ENCODE results near the gene QRFPR. TPM values are rescaled to one million over a fixed set of nuclear protein-coding genes. Genes with fewer than 3 reads are reported as not detected.

Gene QRFPR
- total RNA-seq, 1 donor from 2014 or later = 1.4 TPM

DNA sequence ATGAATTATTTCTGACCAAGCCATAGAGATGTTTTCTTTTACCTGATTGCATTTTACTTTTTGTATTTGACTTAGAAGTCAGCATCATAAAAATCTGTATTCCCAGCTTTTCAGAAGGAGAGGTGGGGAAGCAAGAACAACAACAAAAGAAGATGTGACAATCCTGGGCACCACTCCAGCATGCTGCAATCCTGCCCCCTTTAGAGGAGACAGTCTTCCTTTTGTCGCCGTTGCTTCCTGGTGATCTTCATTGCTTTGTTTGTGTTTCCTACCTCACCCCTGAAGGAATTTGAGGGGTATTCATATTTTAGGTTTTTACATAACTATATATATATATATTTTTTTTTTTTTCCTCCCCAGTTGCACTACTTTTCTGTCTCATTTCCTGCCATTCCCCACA, 3.7 kb downstream of the QRFPR start:
- Mint-ChIP-seq H3K4me1 (ENCODE audit: unreplicated experiment) (peaks cover 8% of the 10 kb centered on the region), H3K36me3 (no peaks in the 10 kb centered on the region), H3K27ac (no peak overlapping the region), H3K27me3 (peaks cover 68% of the 10 kb centered on the region), H3K4me3 (no peak overlapping the region), H3K9me3 (no peaks in the 10 kb centered on the region)
- no peak for TF ChIP-seq CTCF (conservative IDR thresholded peaks at IDR 0.05)
- DNase-seq (ENCODE audit: extremely low spot score, unreplicated experiment) = no peak

GRCh38 chr4:121376556-121376955, 4.3 kb downstream of the QRFPR start:
- Mint-ChIP-seq H3K4me3 (no peak overlapping the region), H3K27me3 (peaks cover 67% of the 10 kb centered on the region), H3K4me1 (ENCODE audit: unreplicated experiment) (peaks cover 8% of the 10 kb centered on the region), H3K9me3 (no peaks in the 10 kb centered on the region), H3K27ac (no peak overlapping the region), H3K36me3 (no peaks in the 10 kb centered on the region)
- DNase-seq (ENCODE audit: extremely low spot score, unreplicated experiment) = no peak
- TF ChIP-seq CTCF (conservative IDR thresholded peaks at IDR 0.05) = no peak

GRCh38 chr4:121376097-121376496, 4.7 kb downstream of the QRFPR start:
- TF ChIP-seq CTCF (conservative IDR thresholded peaks at IDR 0.05) = no peak
- H3K27ac Mint-ChIP-seq = no peak overlapping the region

GRCh38 chr4:121375262-121375661, 5.6 kb downstream of the QRFPR start:
- no peak for TF ChIP-seq CTCF (conservative IDR thresholded peaks at IDR 0.05)
- peaks cover 7% of the 10 kb centered on the region for H3K4me1 Mint-ChIP-seq (ENCODE audit: unreplicated experiment)
- H3K27me3 Mint-ChIP-seq = peaks cover 56% of the 10 kb centered on the region
- H3K4me3 Mint-ChIP-seq = no peak overlapping the region
- no peaks in the 10 kb centered on the region for H3K36me3 Mint-ChIP-seq
- H3K9me3 Mint-ChIP-seq = no peaks in the 10 kb centered on the region
- H3K27ac Mint-ChIP-seq = no peak overlapping the region
- no peak for DNase-seq (ENCODE audit: extremely low spot score, unreplicated experiment)

More at GRCh38 chr4:121376097-121376496, 4.7 kb downstream of the QRFPR start:
- Mint-ChIP-seq H3K36me3 (no peaks in the 10 kb centered on the region), H3K27me3 (peaks cover 63% of the 10 kb centered on the region), H3K4me1 (ENCODE audit: unreplicated experiment) (peaks cover 8% of the 10 kb centered on the region), H3K9me3 (no peaks in the 10 kb centered on the region), H3K4me3 (no peak overlapping the region)
- no peak for DNase-seq (ENCODE audit: extremely low spot score, unreplicated experiment)

- no peak for DNase-seq (ENCODE audit: extremely low spot score, unreplicated experiment)
- TF ChIP-seq CTCF (conservative IDR thresholded peaks at IDR 0.05) = no peak
- Mint-ChIP-seq H3K9me3 (no peaks in the 10 kb centered on the region), H3K4me3 (no peak overlapping the region), H3K36me3 (no peaks in the 10 kb centered on the region), H3K27me3 (peaks cover 42% of the 10 kb centered on the region), H3K4me1 (ENCODE audit: unreplicated experiment) (no peaks in the 10 kb centered on the region), H3K27ac (no peak overlapping the region)
Observed at GRCh38 chr4:121373841-121374240, 7.0 kb downstream of the QRFPR start.

DNA sequence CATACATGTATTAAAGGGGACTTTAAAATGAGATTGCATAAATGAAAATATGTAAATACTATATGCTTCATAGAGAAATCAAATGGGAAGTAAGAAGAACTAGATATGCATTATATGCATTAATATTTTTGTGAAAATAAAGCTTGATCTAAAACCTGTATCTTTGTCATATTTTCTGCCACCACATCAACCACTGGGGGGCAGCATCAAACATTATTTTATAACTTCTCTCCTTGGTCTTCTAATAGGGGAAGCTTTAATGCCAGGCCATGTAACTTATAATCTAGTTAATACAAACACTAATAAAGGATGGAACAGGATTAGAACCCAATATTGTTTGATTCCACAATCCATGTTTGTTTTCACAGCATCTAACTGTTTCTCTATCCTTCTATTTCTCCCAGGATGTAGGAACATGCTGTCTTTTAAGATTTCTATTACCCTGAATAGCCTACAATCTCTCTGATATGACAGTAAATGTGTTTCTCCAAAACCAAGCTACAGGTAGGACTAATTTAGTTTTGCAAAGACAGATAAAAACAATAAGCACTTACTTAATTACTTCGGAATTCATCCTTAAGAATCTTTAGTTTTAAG, 10.0 kb downstream of the QRFPR start:
- no peak overlapping the region for H3K27ac Mint-ChIP-seq
- no peaks in the 10 kb centered on the region for H3K36me3 Mint-ChIP-seq
- peaks cover 22% of the 10 kb centered on the region for H3K27me3 Mint-ChIP-seq
- H3K9me3 Mint-ChIP-seq = no peaks in the 10 kb centered on the region
- no peak overlapping the region for H3K4me3 Mint-ChIP-seq
- H3K4me1 Mint-ChIP-seq (ENCODE audit: unreplicated experiment) = no peaks in the 10 kb centered on the region
- DNase-seq (ENCODE audit: extremely low spot score, unreplicated experiment) = no peak
- TF ChIP-seq CTCF (conservative IDR thresholded peaks at IDR 0.05) = peak; percentile 84
